Spleen (tissue), 11 donors: ENCODE measurements around the gene GRHL3. TPM values are rescaled to one million over a fixed set of nuclear protein-coding genes. Genes with fewer than 3 reads are reported as not detected.

Experiments used
- DNase-seq: peaks from one replicate; pipeline ENCODE4 v3.0.0-alpha.2; 2020
- H3K27ac ChIP-seq, 8 donors: fragments of 200-600 bp; sonication (generic) in 7 of 8; 1 replicate in 4 of 8; 2 replicates in 4 of 8; pipeline versions ENCODE4 v1.5.0 to v1.8.0; 2016 to 2021; ENCODE audit warnings: inconsistent platforms in 4 of 8, mild to moderate bottlenecking in 4 of 8, moderate library complexity in 1 of 8
- H3K27me3 ChIP-seq, 7 donors: fragments of 200-600 bp; sonication (generic) in 6 of 7; replicated peaks in 1 of 7; 1 replicate in 4 of 7; 2 replicates in 3 of 7; pipeline versions ENCODE4 v1.5.0 to v1.8.0; 2016 to 2021; ENCODE audit warnings: inconsistent platforms in 3 of 7, mild to moderate bottlenecking in 1 of 7
- H3K36me3 ChIP-seq, 6 donors: fragments of 200-600 bp; sonication (generic) in 5 of 6; 1 replicate in 4 of 6; 2 replicates in 2 of 6; pipeline versions ENCODE4 v1.5.0 to v1.8.0; 2016 to 2021; ENCODE audit warnings: inconsistent platforms in 2 of 6
- H3K4me1 ChIP-seq, 6 donors: fragments of 200-600 bp; sonication (generic) in 5 of 6; 1 replicate in 3 of 6; 2 replicates in 3 of 6; pipeline versions ENCODE4 v1.5.0 to v1.8.0; 2016 to 2021; ENCODE audit warnings: inconsistent platforms in 3 of 6
- H3K4me3 ChIP-seq, 8 donors: fragments of 200-600 bp; sonication (generic) in 7 of 8; 1 replicate in 4 of 8; 2 replicates in 4 of 8; pipeline versions ENCODE4 v1.5.0 to v1.8.0; 2016 to 2021; ENCODE audit warnings: inconsistent platforms in 4 of 8, mild to moderate bottlenecking in 4 of 8, moderate library complexity in 2 of 8
- H3K9me3 ChIP-seq, 8 donors: fragments of 200-600 bp; sonication (generic) in 7 of 8; 1 replicate in 4 of 8; 2 replicates in 4 of 8; pipeline versions ENCODE4 v1.5.0 to v1.8.0; 2016 to 2021; ENCODE audit warnings: inconsistent platforms in 4 of 8
- CTCF ChIP-seq, 11 experiments: fragments of 200-600 bp in 7 of 11; fragments of 450-650 bp in 4 of 11; sonication (generic) in 4 of 11; IDR thresholded peaks in 8 of 11; conservative IDR thresholded peaks in 3 of 11; 1 replicate in 7 of 11; 2 replicates in 4 of 11; pipeline versions ENCODE4 v1.4.0 to v1.8.0; 2016 to 2021; ENCODE audit warnings: antibody characterized with exemption in 11 of 11, inconsistent platforms in 4 of 11, mild to moderate bottlenecking in 1 of 11
- POLR2A ChIP-seq, 3 donors: fragments of 450-650 bp; IDR thresholded peaks; one replicate each; pipeline ENCODE4 v1.5.1; 2017; ENCODE audit warnings: antibody characterized with exemption in 3 of 3, mild to moderate bottlenecking in 1 of 3
- POLR2AphosphoS5 ChIP-seq, 3 donors: sonication (generic); formaldehyde crosslinking; IDR thresholded peaks; one replicate each; pipeline ENCODE4 v1.5.1; 2017; ENCODE audit warnings: antibody characterized with exemption in 3 of 3
- WGBS, 5 donors: extraction: QIAGEN DNeasy Blood & Tissue Kit in 3 of 5; methylation state at CpG; one replicate each; pipeline versions ENCODE4 v1.1.5 to v1.1.7; 2013 to 2018; 5-methylcytosine and 5-hydroxymethylcytosine counted together
- intact Hi-C: fragments of 100-400 bp; cut with DNase I; formaldehyde crosslinking; loops from one replicate; pipeline ENCODE4 v1.15.0; 2023; ENCODE audit warnings: low total_unique reads
- polyA plus RNA-seq, 3 donors: library from polyadenylated mRNA; stranded (reverse); fragments of 200-250 nt; gene quantifications; one replicate each; pipeline ENCODE4 v1.2.1, GENCODE V29; 2013
- total RNA-seq, 7 donors: library from RNA; depleted of rRNA in 3 of 7; stranded (reverse); fragments of >200 nt in 3 of 7; fragmentation: NEBNext Ultra II Directional in 4 of 7; extraction: Animal tissue kit (Norgen Biotek cat#: 25700) in 4 of 7; gene quantifications; one replicate each; pipeline versions ENCODE4 v1.1.0 to v1.2.1, GENCODE V29; 2016 to 2021
- donor health status: healthy with polysubstance abuse.
- donor health status: DM: no; HTN: no; CAD: no; lungs with moderate emphysema.
- donor health status: DM: no; HTN: no; CAD: no.
- donor health status: Bipolar disorder and iron deficiency.
- donor health status: healthy.
- donor health status: DM: no; HTN: no; CAD: no.
- donor health status: DM: yes; HTN: yes; CAD: no.

GRHL3 gene
- total and polyA plus RNA-seq, 10 donors: 0.04 to 0.06 TPM; not detected in 8

- WGBS, 5 donors: 79 to 100% (median 92%) methylated on average over 1 of the region's 1 CpG
- no peaks in the 10 kb centered on the region for H3K9me3 ChIP-seq
- H3K4me1 ChIP-seq: no peaks in the 10 kb centered on the region
- TF ChIP-seq POLR2A (IDR thresholded peaks at IDR 0.05): no peak
- no peak overlapping the region for H3K27ac ChIP-seq
- peaks cover 0 to 35% (median 0%) of the 10 kb centered on the region in 7 donors for H3K27me3 ChIP-seq
- no peak for DNase-seq
- intact Hi-C loops: no loop called here
- H3K4me3 ChIP-seq: no peak overlapping the region
- H3K36me3 ChIP-seq: no peaks in the 10 kb centered on the region
Observed at GRCh38 chr1:24311741-24312140, 7.4 kb upstream of the GRHL3 start.

GRCh38 chr1:24315391-24315790 lies 3.8 kb upstream of the GRHL3 start:
- Histone ChIP-seq H3K4me3 (no peak overlapping the region), H3K4me1 (peaks cover 0 to 28% (median 13%) of the 10 kb centered on the region in 6 donors), H3K27ac (no peak overlapping the region), H3K36me3 (no peaks in the 10 kb centered on the region), H3K27me3 (peaks cover 0 to 66% (median 34%) of the 10 kb centered on the region in 7 donors), H3K9me3 (no peaks in the 10 kb centered on the region)
- 81 to 91% (median 82%) methylated on average over 6 of the region's 6 CpGs for WGBS, 5 donors
- TF ChIP-seq POLR2AphosphoS5 (IDR thresholded peaks at IDR 0.05): no peak
- no peak for TF ChIP-seq POLR2A (IDR thresholded peaks at IDR 0.05)
- no peak for TF ChIP-seq CTCF (IDR thresholded peaks at IDR 0.05 in 8 of 11, conservative IDR thresholded peaks at IDR 0.05 in 3 of 11)
- DNase-seq: no peak
- intact Hi-C loops: no loop called here

GRCh38 chr1:24316645-24317044 lies 2.5 kb upstream of the GRHL3 start:
- 50 to 69% (median 62%) methylated on average over 3 of the region's 3 CpGs for WGBS, 5 donors
- no peaks in the 10 kb centered on the region for H3K36me3 ChIP-seq
- peaks cover 0 to 79% (median 45%) of the 10 kb centered on the region in 7 donors for H3K27me3 ChIP-seq
- intact Hi-C loops: no loop called here
- no peaks in the 10 kb centered on the region for H3K9me3 ChIP-seq
- H3K4me3 ChIP-seq: no peak overlapping the region
- TF ChIP-seq CTCF (IDR thresholded peaks at IDR 0.05 in 8 of 11, conservative IDR thresholded peaks at IDR 0.05 in 3 of 11) (no peak), POLR2A (IDR thresholded peaks at IDR 0.05) (no peak), POLR2AphosphoS5 (IDR thresholded peaks at IDR 0.05) (no peak)
- DNase-seq: no peak
- peaks cover 7 to 38% (median 23%) of the 10 kb centered on the region in 6 donors for H3K4me1 ChIP-seq
- no peak overlapping the region for H3K27ac ChIP-seq

- Histone ChIP-seq H3K4me1 (peaks cover 8 to 43% (median 28%) of the 10 kb centered on the region in 6 donors), H3K36me3 (no peaks in the 10 kb centered on the region), H3K9me3 (no peaks in the 10 kb centered on the region), H3K4me3 (no peak overlapping the region), H3K27me3 (peaks cover 0 to 83% (median 48%) of the 10 kb centered on the region in 7 donors), H3K27ac (no peak overlapping the region)
- DNase-seq: no peak
- TF ChIP-seq CTCF (IDR thresholded peaks at IDR 0.05 in 8 of 11, conservative IDR thresholded peaks at IDR 0.05 in 3 of 11) (no peak), POLR2A (IDR thresholded peaks at IDR 0.05) (no peak), POLR2AphosphoS5 (IDR thresholded peaks at IDR 0.05) (no peak)
- intact Hi-C loops: no loop called here
- 72 to 88% (median 76%) methylated on average over 4 to 6 of the region's 6 CpGs for WGBS, 5 donors
Observed at GRCh38 chr1:24317081-24317480, 2.1 kb upstream of the GRHL3 start.
